ENCODE measurements around the gene BRD7. TPM values are rescaled to one million over a fixed set of nuclear protein-coding genes. Genes with fewer than 3 reads are reported as not detected.

The BRD7 gene
- total RNA-seq, 4 donors from 2014 or later, result 38.3 to 55.9 (median 48.8) TPM

GRCh38 chr16:50400967-50401348 is 32.2 kb upstream of the BRD7 start:
- Histone ChIP-seq H3K27me3 (no peaks in the 10 kb centered on the region), H3K4me1 (no peaks in the 10 kb centered on the region), H3K27ac (no peak overlapping the region), H3K36me3 (no peaks in the 10 kb centered on the region), H3K4me3 (no peak overlapping the region), H3K9me3 (no peaks in the 10 kb centered on the region)
- TF ChIP-seq CTCF (IDR thresholded peaks at IDR 0.05 in 4 of 5, conservative IDR thresholded peaks at IDR 0.05 in 1 of 5), result no peak
- no peak for TF ChIP-seq POLR2A (IDR thresholded peaks at IDR 0.05)
- DNase-seq (no peak), ATAC-seq (no peak)
- in situ Hi-C loops (cut with MboI; ENCODE audit: low sequenced_read_pairs in 4 of 4) (no loop called here), intact Hi-C loops (cut with DNase I; ENCODE audit: low total_unique reads) (no loop called here)

- in situ Hi-C loops (cut with MboI; ENCODE audit: low sequenced_read_pairs in 4 of 4), result no loop called here
- H3K36me3 ChIP-seq, result no peaks in the 10 kb centered on the region
- DNase-seq, result no peak
Observed at GRCh38 chr16:50400312-50400966, 31.7 kb upstream of the BRD7 start.

GRCh38 chr16:50399411-50399810 is 30.6 kb upstream of the BRD7 start:
- Histone ChIP-seq H3K27ac (no peak overlapping the region), H3K36me3 (no peaks in the 10 kb centered on the region), H3K9me3 (no peaks in the 10 kb centered on the region), H3K27me3 (no peaks in the 10 kb centered on the region), H3K4me3 (no peak overlapping the region), H3K4me1 (no peaks in the 10 kb centered on the region)
- TF ChIP-seq CTCF (IDR thresholded peaks at IDR 0.05 in 4 of 5, conservative IDR thresholded peaks at IDR 0.05 in 1 of 5) (no peak), POLR2A (IDR thresholded peaks at IDR 0.05) (no peak)
- DNase-seq (no peak), ATAC-seq (no peak)
- intact Hi-C loops (cut with DNase I; ENCODE audit: low total_unique reads) (no loop called here), in situ Hi-C loops (cut with MboI; ENCODE audit: low sequenced_read_pairs in 4 of 4) (loop anchor here in 1 of 4 donors (25.0 kb wide), 1 partner anchor 413 kb away; no protein-coding TSS in a partner anchor)

More at GRCh38 chr16:50400312-50400966, 31.7 kb upstream of the BRD7 start:
- Histone ChIP-seq H3K9me3 (no peaks in the 10 kb centered on the region), H3K4me3 (no peak overlapping the region), H3K4me1 (no peaks in the 10 kb centered on the region), H3K27ac (no peak overlapping the region), H3K27me3 (no peaks in the 10 kb centered on the region)
- intact Hi-C loops (cut with DNase I; ENCODE audit: low total_unique reads), result no loop called here
- no peak for ATAC-seq
- TF ChIP-seq POLR2A (IDR thresholded peaks at IDR 0.05) (no peak), CTCF (IDR thresholded peaks at IDR 0.05 in 4 of 5, conservative IDR thresholded peaks at IDR 0.05 in 1 of 5) (no peak)

- Histone ChIP-seq H3K27ac (no peak overlapping the region), H3K27me3 (no peaks in the 10 kb centered on the region), H3K36me3 (no peaks in the 10 kb centered on the region), H3K4me3 (no peak overlapping the region), H3K4me1 (no peaks in the 10 kb centered on the region), H3K9me3 (no peaks in the 10 kb centered on the region)
- in situ Hi-C loops (cut with MboI; ENCODE audit: low sequenced_read_pairs in 4 of 4), result loop anchor here in 1 of 4 donors (25.0 kb wide), 1 partner anchor 414 kb away; no protein-coding TSS in a partner anchor
- ATAC-seq, result no peak
- no peak for DNase-seq
- TF ChIP-seq CTCF (IDR thresholded peaks at IDR 0.05 in 4 of 5, conservative IDR thresholded peaks at IDR 0.05 in 1 of 5) (no peak), POLR2A (IDR thresholded peaks at IDR 0.05) (no peak)
- intact Hi-C loops (cut with DNase I; ENCODE audit: low total_unique reads), result no loop called here
Observed at GRCh38 chr16:50398336-50398735, 29.5 kb upstream of the BRD7 start.

Data from gastrocnemius medialis (tissue), 4 donors.